Ammon's horn (tissue), 1 donor: ENCODE measurements around the gene RNLS.
"Not testable (repeated sequence)": the region's sequence is repeated elsewhere in the genome, so short reads cannot be mapped to it uniquely, and the experiment has no call there.

Experiments used
- DNase-seq: peaks from one replicate; pipeline ENCODE4 v3.0.0-alpha.2; 2016; ENCODE audit warnings: low spot score

The RNLS gene

DNA sequence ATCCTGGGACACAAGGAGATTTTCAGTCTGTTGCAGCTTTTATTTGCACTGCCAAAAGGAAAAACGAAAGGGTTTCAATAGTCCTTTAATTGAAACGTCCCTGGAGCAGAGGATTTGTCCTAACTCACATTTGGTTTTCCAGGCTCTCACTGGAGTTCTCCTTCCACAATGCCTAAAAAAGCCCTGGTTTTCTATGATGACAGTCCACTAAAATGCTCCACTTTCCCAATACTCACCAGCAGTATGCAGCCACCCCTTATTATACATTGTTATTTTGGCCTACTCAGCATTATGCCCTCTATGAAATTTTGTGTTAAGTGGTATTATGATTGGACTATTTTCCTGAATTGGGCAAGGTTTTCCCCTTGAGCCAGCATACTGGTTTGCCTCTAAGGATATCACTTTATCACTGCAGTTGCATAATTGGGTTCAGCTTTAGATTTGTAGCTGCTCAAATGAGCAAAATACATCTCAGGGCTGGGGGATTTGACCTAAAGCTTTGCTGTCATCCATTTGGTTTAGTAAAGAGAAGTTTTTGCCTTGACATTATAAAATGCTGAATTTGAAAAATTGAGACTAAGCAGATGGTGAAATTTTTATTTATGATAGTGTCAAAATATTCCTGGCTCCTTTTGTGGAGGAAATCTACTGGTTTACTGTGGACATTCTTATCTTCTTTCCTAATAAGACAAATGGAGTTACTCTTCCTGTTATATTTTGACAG is 239.2 kb downstream of the RNLS start:
- DNase-seq: no peak

DNA sequence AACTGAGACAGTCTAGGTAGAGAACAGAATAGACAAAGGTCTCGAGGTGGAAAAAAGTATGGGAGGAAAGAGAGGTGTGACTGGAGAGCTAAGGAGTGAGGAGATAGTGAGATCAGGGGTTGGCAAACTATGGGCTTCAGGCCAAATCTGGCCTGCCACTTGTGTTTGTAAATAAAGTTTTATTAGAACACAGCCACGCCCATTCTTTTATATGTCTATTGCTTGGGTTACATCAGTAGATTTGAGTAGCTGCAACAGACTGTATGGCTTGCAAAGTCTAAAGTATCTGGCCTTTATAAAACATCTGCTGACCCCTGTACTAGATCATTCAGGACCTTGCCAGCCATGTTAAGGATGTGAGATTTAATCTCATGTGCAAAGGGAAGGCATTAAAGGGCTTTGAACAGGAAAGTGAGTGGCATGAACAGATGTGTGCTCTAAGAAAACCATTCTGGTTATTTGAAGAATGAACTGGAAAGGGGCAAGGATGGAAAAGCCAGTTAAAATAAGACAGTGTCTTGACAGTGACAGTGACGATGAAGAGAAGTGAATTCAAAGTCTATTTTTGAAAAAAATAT is 240.3 kb downstream of the RNLS start:
- DNase-seq: no peak

DNA sequence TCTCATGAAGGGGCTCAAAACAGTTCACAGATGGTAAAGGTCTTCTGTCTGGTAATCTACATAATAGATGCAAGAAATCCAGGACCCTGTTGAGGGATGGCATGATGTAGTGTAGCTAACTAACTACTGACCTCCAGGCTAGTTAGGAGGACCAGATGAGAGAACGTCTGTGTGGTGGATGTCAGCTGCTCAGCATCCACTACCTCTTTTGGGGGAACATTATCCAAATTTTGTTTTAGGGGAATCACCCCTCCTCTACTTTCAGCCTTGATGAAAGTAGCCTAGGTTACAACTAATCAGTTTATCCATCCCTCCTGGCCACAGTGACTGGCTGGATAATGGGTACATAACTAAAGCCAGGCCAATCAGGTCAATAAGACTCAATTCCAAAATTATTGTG is 246.0 kb downstream of the RNLS start:
- DNase-seq: no peak

DNA sequence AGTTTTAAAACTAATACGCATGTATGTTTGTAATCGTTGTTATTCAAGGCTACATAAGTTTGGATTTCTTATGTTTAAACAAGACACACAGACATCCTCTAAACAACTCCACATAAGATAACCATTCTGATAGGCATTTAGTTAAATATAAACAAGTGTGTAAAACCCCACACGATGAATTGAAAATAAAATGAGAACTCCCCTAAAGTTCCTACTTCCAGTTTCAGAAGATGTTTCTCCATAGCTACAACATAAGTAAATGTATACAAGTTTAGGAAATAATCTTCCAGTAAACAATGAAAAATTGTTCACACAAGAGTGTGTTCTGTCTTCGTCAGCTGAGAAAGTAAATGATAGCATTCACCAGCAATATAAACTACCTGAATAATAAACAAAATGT is 246.8 kb downstream of the RNLS start:
- no peak for DNase-seq

DNA sequence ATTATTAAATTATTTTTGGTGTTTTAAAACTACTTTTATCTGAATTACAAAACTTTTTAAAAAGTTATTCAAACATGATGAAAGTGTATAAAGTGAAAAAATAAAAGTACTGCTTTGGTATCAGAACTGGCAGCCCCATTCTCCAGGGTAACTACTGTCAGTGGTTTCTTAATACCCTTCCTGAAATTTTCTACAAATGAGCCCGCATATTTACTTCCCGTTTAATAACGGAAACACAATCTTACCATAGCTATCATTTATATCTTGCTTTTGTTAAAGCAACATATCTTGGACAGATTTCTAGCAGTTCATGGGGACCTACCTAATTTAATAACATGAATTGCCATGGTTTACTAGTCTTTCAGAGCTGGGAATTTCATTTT is 249.9 kb downstream of the RNLS start:
- no peak for DNase-seq

DNA sequence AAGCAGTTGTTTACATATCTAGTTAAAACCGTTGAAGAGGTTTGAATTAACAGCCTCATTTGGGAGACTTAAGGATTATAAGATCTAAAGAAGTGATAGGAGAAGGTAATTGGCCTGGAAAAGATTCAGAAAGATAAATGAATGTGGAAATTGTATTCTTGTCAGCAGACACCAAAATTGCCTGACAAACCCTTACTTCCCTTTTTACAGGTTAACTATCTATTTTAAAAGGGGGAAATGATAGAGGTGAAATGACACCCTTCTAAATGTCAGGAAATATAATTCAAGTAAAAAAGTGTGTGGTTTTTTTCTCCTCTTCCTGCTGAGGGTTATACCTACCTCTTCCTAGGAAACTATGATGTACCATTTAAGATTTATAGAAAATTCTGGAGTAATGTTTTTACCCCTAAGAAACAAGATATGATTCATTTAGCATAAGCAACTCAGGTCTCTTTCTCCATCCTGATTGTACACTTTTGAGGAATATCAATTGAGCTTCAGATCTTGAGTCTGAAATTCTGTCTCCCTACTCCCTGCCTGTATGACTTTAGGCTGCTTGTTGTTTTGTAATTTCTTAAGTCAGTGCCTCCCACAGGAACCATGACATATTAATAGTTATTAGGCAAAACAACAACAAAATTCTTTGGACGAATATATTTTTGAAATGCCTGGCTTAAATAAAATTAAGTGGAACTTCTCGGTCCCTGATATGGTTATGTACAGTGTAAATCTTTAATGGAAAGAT is 250.4 kb downstream of the RNLS start:
- no peak for DNase-seq

DNA sequence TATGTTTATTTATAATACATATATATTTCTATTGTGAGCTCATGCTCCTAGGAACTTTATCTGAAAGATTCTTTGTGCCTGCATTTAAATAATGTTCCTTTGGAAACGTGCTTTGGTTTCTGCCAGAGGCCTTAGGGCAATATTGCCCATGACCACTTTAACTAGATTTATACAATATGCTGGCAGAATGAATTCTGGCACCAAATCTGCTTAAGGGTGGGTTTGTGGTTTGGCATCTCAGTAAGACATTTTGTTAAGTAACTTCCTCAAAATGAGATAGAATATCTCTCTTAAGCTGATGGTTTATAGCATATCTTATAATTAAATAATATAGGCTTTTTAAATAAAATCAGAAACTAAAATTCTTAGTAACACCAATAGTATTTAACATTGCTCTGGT is 252.9 kb downstream of the RNLS start:
- no peak for DNase-seq

DNA sequence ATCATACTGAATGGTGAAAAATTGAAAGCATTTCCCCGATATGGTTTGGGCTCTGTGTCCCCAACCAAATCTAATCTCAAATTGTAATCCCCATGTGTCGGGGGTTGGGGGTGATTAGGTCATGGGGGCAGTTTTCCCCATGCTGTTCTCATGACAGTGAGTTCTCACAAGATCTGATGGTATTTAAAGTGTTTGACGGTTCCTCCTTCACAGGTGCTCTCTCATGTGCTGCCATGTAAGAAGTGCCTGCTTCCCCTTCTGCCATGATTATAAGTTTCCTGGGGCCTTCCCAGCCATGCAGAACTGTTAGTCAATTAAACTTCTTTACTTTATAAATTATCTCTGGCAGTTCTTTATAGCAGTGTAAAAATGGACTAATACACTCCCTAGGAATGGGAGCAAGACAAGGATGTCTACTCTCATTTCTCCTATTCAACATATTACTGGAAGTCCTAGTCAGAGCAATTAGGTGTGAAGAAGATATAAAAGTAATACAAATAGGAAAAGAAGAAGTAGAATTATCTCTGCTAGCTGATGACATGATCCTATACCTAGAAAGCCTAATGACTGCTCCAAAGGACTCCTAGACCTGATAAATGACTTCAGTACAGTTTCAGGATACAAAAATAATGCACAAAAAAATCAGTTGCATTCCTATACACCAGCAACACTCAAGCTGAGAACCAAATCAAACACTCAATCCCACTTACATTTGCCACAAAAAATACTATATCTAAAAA is 260.6 kb downstream of the RNLS start:
- no peak for DNase-seq

DNA sequence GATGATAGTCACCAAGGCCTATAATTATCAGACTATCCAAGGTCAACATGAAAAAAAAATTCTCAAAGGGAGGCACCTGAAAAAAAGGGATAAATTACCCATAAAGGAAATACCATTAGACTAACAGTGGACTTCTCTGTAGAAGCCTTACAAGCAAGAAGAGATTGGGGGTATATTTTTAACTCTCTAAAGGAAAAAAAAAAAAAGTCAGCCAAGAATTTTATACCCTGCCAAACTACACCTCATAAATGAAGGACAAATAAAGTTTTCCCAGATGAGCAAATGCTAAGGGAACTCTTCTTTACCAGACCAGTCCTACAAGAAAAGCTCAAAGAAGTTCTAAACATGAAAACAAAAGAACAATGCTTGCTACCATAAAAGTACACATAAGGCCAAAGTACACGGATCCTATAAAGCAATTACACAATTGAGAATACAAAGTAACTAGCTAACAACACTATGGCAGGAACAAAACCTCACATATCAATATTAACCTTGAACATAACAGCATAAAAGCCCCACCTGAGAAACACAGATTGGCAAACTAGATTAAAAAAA is 263.1 kb downstream of the RNLS start:
- DNase-seq: no peak

DNA sequence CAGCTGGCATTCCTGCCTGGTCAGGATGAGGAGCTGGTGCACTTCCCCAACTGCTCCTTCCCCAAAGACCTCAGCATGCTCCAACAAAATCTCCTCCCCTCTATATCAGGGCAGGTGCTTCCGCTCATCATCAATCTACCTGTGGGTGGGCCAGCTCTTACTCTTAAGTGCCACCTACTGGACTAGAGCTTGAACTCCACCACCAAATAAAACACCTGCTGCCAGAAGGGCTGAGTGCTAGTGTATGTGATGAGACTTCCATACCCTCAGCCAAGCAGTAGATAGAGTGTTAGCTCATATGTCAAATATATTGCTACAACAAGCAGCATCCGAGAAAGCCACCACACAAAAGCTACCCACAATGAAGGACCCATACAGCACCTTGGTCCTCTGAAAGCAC is 264.3 kb downstream of the RNLS start:
- DNase-seq: no peak

DNA sequence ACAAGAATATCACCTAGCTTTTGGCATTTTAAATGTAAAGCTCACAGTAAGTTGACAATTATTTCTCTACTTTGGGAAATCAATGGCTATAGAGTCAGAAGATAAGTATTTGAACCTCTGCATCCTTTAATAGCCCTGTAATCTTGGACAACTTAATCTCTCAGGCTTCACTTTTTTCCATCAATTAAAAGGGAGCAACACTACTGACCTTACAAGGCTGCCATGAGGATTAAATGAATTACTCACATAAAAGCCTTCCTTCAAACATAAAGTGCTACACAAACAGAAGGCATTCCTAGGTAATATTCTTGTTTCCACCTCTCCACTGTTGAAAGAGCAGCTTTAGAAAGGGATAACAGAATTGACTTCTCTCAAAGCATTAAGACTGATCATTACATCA is 266.0 kb downstream of the RNLS start:
- no peak for DNase-seq

DNA sequence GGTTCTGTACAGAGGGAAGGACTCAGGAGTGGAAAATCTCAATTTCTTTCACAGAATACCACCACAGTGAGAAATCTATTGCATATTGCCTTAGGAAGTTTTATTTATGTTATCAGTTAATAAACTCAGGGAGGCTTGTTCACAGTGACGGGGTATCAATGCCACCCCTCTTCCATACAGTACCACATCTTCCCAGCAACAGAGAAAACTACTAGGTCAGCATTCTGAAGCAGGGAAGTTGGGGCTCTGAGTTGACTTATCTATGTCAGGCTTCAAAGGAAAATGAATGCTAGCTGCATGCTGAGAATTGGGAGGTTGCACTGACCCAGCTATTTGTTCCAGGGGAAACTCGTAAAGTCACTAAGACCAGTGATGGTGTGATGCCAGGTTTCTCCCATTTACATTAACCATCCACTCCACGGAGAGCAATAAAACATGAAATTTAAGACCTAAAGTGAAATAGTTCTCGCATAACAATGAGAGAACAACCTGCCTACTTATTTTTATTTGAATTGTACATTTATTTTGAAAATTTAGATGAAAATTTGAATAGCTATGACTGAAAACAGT is 266.7 kb downstream of the RNLS start:
- DNase-seq: no peak

DNA sequence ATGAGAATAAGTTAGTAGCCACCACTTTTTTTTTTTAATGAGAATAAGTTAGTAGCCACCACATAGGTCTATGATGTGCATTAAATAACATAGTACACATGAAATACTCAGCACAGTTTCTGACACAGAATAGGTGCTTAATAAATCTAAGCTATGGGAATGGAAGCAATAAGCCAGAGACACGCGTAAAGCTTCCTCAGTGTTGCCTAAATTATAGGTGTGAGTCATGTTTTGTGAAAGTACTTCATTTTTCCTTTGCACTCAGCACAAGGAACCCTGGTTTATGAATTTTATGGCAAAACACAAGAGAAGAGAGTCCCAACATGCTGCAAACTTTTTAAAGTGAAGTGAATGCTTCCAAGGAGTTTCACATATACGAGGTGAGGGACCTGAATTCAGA is 267.4 kb downstream of the RNLS start:
- no peak for DNase-seq

DNA sequence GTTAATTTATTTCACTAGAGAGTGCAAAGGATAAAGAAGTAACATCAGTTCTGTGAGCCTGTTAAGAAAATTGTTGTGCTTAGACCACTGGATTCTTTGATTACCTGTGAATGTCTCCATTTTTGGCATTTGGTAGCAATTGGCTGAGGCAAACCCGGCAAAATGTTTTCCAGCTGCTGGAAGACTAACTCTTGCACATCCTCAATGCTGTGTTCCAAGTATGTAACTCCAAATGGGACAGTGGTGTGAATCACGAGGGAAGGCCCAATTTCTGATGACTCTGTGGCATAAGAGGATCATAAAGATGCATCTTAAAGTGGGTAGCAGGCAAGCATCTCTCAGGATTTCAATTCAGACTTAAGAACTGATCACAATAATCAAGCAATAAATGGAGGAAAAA is 268.8 kb downstream of the RNLS start:
- no peak for DNase-seq

DNA sequence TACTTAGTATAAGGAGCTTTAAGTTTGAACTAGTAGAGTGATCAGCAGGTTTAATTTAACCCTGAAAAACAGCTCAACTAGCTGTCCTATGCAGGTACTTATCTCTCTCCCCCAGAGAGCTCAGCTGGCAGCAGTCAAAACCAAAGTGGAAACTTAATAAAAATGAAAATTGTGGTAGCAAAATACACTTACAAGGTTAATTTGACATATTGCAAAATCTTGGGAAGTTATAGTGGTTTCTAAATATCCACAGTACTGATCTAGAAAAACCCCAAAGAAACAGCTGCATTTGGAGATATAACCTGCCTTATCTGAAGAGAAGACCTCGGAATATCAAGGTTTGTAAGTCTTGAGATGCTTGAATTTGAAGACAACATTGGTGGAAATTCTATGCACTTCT is 269.2 kb downstream of the RNLS start:
- no peak for DNase-seq

DNA sequence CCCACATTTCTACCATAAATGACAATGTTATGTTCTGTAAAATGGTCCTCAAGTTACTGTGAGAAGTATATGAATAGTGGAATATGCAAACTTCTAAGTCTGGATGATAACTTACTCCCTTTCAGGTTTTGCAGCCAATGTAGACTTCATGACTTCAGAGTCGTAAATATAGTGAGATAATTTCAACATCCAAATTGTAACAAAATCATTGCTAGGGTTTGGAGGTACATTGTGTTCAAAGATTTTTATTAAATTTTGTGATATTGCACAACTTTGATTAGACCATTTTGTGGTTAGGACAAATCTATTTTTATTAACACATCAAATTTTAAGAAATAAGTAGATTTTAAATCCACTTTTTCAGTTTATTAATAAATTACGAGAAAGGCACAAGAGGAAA is 270.3 kb downstream of the RNLS start:
- DNase-seq: no peak

DNA sequence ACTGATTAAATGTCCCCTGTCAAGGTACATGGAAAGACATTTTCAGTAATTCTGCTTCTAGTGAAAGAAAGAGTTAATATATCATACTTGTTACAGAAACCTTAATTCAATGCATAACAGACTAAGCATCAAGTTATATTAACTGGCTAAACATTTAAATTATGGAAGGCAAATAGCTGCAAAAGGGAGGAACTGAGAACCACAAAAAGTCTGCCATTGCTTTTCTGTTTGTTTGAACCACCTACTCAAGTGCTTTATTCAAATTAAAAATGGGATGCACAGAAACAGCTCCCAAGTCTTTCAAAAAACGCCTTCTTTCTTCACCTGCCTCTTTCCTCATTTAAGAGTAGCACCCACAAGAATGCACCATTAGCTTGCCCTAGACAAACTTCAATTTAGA is 271.9 kb downstream of the RNLS start:
- no peak for DNase-seq

DNA sequence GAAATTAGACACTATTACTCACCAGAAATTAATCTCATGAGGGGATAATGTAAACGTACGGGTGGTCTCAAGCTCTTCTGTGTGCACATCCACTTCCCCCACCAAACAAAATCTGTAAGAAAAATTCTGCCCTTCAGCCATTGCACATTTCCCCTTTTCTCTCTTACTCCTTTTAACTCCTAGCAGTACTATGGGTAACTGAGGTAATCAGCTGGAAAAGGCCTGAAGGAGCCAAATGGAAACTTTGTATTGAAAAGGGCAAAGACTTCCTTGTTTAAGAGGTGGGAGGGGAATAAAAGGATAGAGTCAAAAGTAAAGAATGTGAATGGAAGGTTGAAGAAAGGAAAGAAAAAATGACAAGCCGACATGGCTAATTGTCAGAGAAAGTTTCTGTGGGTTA is 273.8 kb downstream of the RNLS start:
- DNase-seq: no peak

DNA sequence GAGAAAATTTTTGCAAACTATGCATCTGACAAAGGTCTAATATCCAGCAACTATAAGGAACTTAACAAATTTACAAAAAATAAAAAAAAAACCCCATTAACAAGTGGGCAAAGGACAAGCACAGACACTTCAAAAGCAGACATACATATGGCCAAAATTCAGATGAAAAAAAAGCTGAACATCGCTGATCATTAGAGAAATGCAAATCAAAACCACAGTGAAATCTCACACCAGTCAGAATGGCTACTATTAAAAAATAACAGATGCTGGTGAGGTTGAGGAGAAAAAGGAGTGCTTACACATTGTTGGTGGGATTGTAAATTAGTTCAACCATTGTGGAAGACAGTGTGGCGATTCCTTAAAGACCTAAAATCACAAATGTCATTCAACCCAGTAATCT is 274.8 kb downstream of the RNLS start:
- not testable (repeated sequence) for DNase-seq

DNA sequence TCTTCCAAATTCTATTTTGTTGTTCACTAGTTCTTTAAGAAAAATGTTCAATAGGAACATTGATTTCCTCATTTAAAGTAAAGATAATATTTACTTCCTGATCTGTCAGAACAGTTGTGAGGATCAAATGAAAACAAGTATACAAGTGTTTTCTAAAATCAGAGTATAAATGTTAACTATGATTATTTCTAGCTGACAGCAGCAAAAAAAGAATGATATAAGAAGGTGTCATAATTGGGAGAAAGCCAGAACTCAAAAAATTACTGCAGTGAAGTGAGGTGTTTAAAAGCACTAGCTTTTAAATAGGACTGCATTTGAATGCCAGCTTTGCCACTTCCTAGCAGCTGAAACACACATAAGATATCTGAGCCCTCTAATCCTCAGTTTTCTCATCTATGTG is 283.3 kb downstream of the RNLS start:
- DNase-seq: no peak

DNA sequence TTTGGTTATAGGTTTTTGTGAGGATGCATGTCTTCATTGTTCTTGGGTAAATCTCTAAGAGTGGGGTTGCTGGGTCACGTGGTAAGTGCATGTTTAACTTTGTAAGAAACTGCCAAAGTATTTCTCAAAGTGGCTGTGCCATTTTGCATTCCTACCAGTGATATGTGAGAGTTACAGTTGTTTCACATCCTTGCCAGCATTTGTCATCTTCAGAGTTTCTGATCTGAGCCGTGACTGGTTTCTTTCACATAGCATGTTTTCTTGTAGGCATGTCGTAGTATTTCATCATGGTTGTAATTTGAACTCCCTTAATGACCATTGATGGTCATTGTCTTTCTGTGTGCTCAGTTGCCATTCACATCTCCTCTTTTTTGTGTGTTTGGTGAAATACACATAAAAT is 286.0 kb downstream of the RNLS start:
- no peak for DNase-seq

DNA sequence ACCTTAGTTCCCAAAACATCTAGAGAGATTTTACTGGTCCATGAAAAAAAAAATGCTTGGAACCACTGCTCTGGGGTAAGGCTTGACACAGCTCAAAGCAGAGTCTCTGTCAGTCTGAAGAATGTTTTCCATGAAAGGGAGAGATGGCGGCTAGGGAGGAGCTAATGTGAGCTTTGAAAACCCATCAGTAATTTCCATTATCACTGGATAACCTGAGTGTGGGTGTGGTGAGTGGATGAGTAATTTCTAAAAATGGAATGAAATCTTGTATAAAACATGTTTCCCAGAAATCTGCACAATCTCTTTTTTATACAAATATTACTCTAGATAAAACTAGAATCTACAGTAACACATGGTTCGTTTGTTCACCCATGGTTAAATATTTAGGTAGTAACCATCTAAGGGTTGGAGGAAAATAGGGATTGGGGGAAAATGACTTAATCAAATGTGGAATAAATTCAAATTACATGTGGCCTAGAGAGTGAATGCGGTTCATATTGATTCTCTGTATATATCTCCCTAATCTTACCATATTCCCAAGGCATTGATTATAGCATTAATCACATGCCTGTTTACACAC is 289.4 kb downstream of the RNLS start:
- DNase-seq: no peak
